Panc1 (cell line): ENCODE results near the gene SMIM17. TPM values are rescaled to one million over a fixed set of nuclear protein-coding genes. Genes with fewer than 3 reads are reported as not detected.
A peak's percentile ranks its signal among the peaks of the same experiment; 100 is the strongest.

ENCODE experiments used
- ATAC-seq: fragments of 200-7000 bp; cut with Tn5 transposase; 2 replicates; pipeline ENCODE4 v1.9.1; 2020; ENCODE audit warnings: mild to moderate bottlenecking, moderate library complexity
- BruUV-seq: library from RNA; stranded (reverse); fragments of 400-500 nt; replicated peaks from 2 replicates; lab custom pipeline; 2021; lab: Mats Ljungman, UMichigan
- CTCF ChIA-PET: fragments of 300-600 bp; sonication (Branson Sonifier 250); formaldehyde crosslinking; loops from one replicate; lab custom pipeline; 2022; ENCODE audit warnings: antibody characterized with exemption; lab: Charles Lee
- POLR2A ChIA-PET: fragments of 300-600 bp; sonication (Branson Sonifier 250); formaldehyde crosslinking; loops from one replicate; lab custom pipeline; 2022; ENCODE audit warnings: antibody characterized with exemption; lab: Charles Lee
- DNase-seq: peaks from one replicate; pipeline ENCODE4 v3.0.0-alpha.2; 2010; ENCODE audit warnings: low read depth, low spot score
- H3K27ac ChIP-seq: 2 replicates; pipeline ENCODE4 v1.5.1; 2011; ENCODE audit warnings: mild to moderate bottlenecking, low read length, inconsistent platforms
- H3K27me3 ChIP-seq: fragments of 200-500 bp; sonication (Bioruptor generic); 2 replicates; pipeline ENCODE4 v1.6.0; 2014; ENCODE audit warnings: low read length, inconsistent platforms; ENCODE audit not compliant: control insufficient read depth, insufficient read depth
- H3K36me3 ChIP-seq: fragments of 200-500 bp; sonication (Bioruptor generic); 2 replicates; pipeline ENCODE4 v1.5.1; 2014; ENCODE audit warnings: inconsistent platforms, mild to moderate bottlenecking, low read length, moderate library complexity; ENCODE audit not compliant: control insufficient read depth, insufficient read depth
- H3K4me1 ChIP-seq: 2 replicates; pipeline ENCODE4 v1.5.1; 2011; ENCODE audit warnings: inconsistent platforms, mild to moderate bottlenecking, low read length, moderate library complexity; ENCODE audit not compliant: control insufficient read depth, insufficient read depth
- H3K4me3 ChIP-seq, 2 experiments: 2 replicates each; pipeline ENCODE4 v1.5.1; 2011 to 2012; ENCODE audit warnings: low read depth in 2 of 2, low read length in 2 of 2, mild to moderate bottlenecking in 2 of 2, inconsistent platforms in 1 of 2, moderate library complexity in 1 of 2
- H3K9me3 ChIP-seq: fragments of 200-500 bp; sonication (Bioruptor generic); 2 replicates; pipeline ENCODE4 v1.5.1; 2014; ENCODE audit warnings: low read depth, mild to moderate bottlenecking, inconsistent platforms, low read length, moderate library complexity; ENCODE audit not compliant: control insufficient read depth, insufficient read depth
- POLR2AphosphoS5 ChIP-seq: IDR thresholded peaks from 2 replicates; pipeline ENCODE4 v1.6.1; 2012; ENCODE audit warnings: mild to moderate bottlenecking, low read depth, low read length, moderate library complexity
- SIN3A ChIP-seq: IDR thresholded peaks from 2 replicates; pipeline ENCODE4 v1.6.1; 2012; ENCODE audit warnings: low read depth, mild to moderate bottlenecking, low read length, moderate library complexity, borderline replicate concordance; ENCODE audit not compliant: insufficient read depth
- TCF7L2 ChIP-seq: IDR thresholded peaks from 2 replicates; pipeline ENCODE4 v1.6.1; 2011; ENCODE audit warnings: mild to moderate bottlenecking, low read depth, low read length, inconsistent platforms
- in situ Hi-C: cut with HindIII; loops from 2 replicates; pipeline ENCODE4 v1.10.0; 2016; ENCODE audit warnings: low sequenced_read_pairs, low pct_unique_long_range_greater_than_20kb
- intact Hi-C: fragments of 100-400 bp; cut with micrococcal nuclease; formaldehyde crosslinking; loops from one replicate; pipeline ENCODE4 v1.10.0; 2022; ENCODE audit not compliant: unreplicated experiment
- total RNA-seq: library from RNA; stranded (reverse); gene quantifications from one replicate; pipeline ENCODE4 v1.2.1, GENCODE V29; 2021; ENCODE audit not compliant: unreplicated experiment
- TF ChIP-seq, protein P1 (sequence below), 2 experiments: IDR thresholded peaks; 2 replicates each; pipeline ENCODE4 v1.6.1; 2011 to 2012; ENCODE audit warnings: low read depth in 2 of 2, control low read depth in 1 of 2, low read length in 1 of 2, mild to moderate bottlenecking in 1 of 2, moderate library complexity in 1 of 2; ENCODE audit not compliant: insufficient read depth in 1 of 2
- TF ChIP-seq, protein P2 (sequence below): fragments of 450-650 bp; IDR thresholded peaks from 2 replicates; pipeline ENCODE4 v1.5.1; 2017; ENCODE audit warnings: mild to moderate bottlenecking

SMIM17 gene
- total RNA-seq, 1 experiment from 2014 or later: 0.28 TPM

- peaks cover 7% of the 10 kb centered on the region; the same call in 1 of the 2 replicates for H3K9me3 ChIP-seq
- no peak overlapping the region for H3K27ac ChIP-seq
- H3K27me3 ChIP-seq: no peaks in the 10 kb centered on the region
- no peaks in the 10 kb centered on the region for H3K4me1 ChIP-seq
- DNase-seq: no peak
- H3K36me3 ChIP-seq: no peaks in the 10 kb centered on the region
- intact Hi-C loops (no loop called here), in situ Hi-C loops (no loop called here)
- ATAC-seq: 0 out of 2 replicates have a peak, but pooled peaks have one; percentile 53
- TF ChIP-seq, protein P1, sequence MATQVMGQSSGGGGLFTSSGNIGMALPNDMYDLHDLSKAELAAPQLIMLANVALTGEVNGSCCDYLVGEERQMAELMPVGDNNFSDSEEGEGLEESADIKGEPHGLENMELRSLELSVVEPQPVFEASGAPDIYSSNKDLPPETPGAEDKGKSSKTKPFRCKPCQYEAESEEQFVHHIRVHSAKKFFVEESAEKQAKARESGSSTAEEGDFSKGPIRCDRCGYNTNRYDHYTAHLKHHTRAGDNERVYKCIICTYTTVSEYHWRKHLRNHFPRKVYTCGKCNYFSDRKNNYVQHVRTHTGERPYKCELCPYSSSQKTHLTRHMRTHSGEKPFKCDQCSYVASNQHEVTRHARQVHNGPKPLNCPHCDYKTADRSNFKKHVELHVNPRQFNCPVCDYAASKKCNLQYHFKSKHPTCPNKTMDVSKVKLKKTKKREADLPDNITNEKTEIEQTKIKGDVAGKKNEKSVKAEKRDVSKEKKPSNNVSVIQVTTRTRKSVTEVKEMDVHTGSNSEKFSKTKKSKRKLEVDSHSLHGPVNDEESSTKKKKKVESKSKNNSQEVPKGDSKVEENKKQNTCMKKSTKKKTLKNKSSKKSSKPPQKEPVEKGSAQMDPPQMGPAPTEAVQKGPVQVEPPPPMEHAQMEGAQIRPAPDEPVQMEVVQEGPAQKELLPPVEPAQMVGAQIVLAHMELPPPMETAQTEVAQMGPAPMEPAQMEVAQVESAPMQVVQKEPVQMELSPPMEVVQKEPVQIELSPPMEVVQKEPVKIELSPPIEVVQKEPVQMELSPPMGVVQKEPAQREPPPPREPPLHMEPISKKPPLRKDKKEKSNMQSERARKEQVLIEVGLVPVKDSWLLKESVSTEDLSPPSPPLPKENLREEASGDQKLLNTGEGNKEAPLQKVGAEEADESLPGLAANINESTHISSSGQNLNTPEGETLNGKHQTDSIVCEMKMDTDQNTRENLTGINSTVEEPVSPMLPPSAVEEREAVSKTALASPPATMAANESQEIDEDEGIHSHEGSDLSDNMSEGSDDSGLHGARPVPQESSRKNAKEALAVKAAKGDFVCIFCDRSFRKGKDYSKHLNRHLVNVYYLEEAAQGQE (IDR thresholded peaks at IDR 0.05; ENCODE audit: insufficient read depth in 1 of 2, low read depth in 2 of 2, low read length in 1 of 2): peak; percentile 96 to 98
- TF ChIP-seq POLR2AphosphoS5: no peak
- ChIA-PET POLR2A (no interaction called here), CTCF (no interaction called here)
- no TSS peak for BruUV-seq
- H3K4me3 ChIP-seq: no peak overlapping the region
Observed at GRCh38 chr19:56637976-56638555, 4.9 kb upstream of the SMIM17 start.

DNA sequence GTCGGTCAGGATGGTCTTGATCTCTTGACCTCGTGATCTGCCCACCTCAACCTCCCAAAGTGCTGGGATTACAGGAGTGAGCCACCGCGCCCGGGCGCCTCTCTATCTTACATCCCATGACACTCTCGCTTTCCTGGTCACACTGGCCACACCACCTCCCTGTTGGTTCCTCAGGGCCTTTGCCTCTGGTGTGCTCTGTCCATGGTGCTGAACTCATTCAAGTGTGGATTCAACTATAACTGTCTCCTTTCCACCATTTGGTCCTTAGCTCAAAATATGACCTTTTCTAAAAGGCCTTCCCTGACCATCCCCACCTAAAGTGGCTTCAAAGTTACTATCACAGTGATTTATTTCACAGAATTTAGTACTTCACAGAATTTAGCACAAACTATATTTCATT is 3.7 kb upstream of the SMIM17 start:
- no TSS peak for BruUV-seq
- Histone ChIP-seq H3K4me3 (no peak overlapping the region), H3K36me3 (no peaks in the 10 kb centered on the region), H3K4me1 (no peaks in the 10 kb centered on the region), H3K9me3 (peaks cover 7% of the 10 kb centered on the region; the same call in 1 of the 2 replicates), H3K27me3 (no peaks in the 10 kb centered on the region), H3K27ac (no peak overlapping the region)
- TF ChIP-seq TCF7L2: no peak
- TF ChIP-seq, protein P1 (IDR thresholded peaks at IDR 0.05; ENCODE audit: insufficient read depth in 1 of 2, low read depth in 2 of 2, low read length in 1 of 2): peak; percentile 89
- ChIA-PET POLR2A (no interaction called here), CTCF (no interaction called here)
- DNase-seq: no peak
- intact Hi-C loops: no loop called here
- in situ Hi-C loops: no loop called here
- ATAC-seq: no peak

- DNase-seq: no peak
- CTCF ChIA-PET: no interaction called here
- no peaks in the 10 kb centered on the region for H3K36me3 ChIP-seq
- H3K4me1 ChIP-seq: no peaks in the 10 kb centered on the region
- no TSS peak for BruUV-seq
- H3K4me3 ChIP-seq: no peak overlapping the region
- intact Hi-C loops: no loop called here
- in situ Hi-C loops: no loop called here
- POLR2A ChIA-PET: no interaction called here
- peaks cover 2% of the 10 kb centered on the region; the same call in 1 of the 2 replicates for H3K9me3 ChIP-seq
- no peak overlapping the region for H3K27ac ChIP-seq
- no peak for ATAC-seq
- no peaks in the 10 kb centered on the region for H3K27me3 ChIP-seq
- TF ChIP-seq SIN3A (no peak), POLR2AphosphoS5 (no peak), TCF7L2 (no peak)
- TF ChIP-seq, protein P1 (IDR thresholded peaks at IDR 0.05; ENCODE audit: insufficient read depth in 1 of 2, low read depth in 2 of 2, low read length in 1 of 2): no peak
- TF ChIP-seq, protein P2, sequence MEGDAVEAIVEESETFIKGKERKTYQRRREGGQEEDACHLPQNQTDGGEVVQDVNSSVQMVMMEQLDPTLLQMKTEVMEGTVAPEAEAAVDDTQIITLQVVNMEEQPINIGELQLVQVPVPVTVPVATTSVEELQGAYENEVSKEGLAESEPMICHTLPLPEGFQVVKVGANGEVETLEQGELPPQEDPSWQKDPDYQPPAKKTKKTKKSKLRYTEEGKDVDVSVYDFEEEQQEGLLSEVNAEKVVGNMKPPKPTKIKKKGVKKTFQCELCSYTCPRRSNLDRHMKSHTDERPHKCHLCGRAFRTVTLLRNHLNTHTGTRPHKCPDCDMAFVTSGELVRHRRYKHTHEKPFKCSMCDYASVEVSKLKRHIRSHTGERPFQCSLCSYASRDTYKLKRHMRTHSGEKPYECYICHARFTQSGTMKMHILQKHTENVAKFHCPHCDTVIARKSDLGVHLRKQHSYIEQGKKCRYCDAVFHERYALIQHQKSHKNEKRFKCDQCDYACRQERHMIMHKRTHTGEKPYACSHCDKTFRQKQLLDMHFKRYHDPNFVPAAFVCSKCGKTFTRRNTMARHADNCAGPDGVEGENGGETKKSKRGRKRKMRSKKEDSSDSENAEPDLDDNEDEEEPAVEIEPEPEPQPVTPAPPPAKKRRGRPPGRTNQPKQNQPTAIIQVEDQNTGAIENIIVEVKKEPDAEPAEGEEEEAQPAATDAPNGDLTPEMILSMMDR: no peak
Observed at GRCh38 chr19:56643460-56643955, 549 bp downstream of the SMIM17 start.
